Neural cell (in vitro differentiated cells): ENCODE data around the gene ESPNL.

Source experiments
- CTCF ChIP-seq: fragments of 450-650 bp; IDR thresholded peaks from 2 replicates; pipeline ENCODE4 v1.5.1; 2014; ENCODE audit warnings: antibody characterized with exemption, mild to moderate bottlenecking, moderate library complexity; ENCODE audit not compliant: poor library complexity, severe bottlenecking
- EP300 ChIP-seq: fragments of 450-650 bp; conservative IDR thresholded peaks from 2 replicates; pipeline ENCODE4 v1.6.1; 2014; ENCODE audit warnings: antibody characterized with exemption, mild to moderate bottlenecking, moderate library complexity; ENCODE audit not compliant: poor library complexity, severe bottlenecking
- EZH2 ChIP-seq: fragments of 200-600, 300-800 bp; shearing (Covaris generic), sonication (generic); IDR thresholded peaks from 2 replicates; pipeline ENCODE4 v1.6.1; 2014; ENCODE audit warnings: antibody characterized with exemption, low read length, borderline replicate concordance, mild to moderate bottlenecking; ENCODE audit not compliant: insufficient read depth, poor library complexity, severe bottlenecking
- MXI1 ChIP-seq: fragments of 450-650 bp; conservative IDR thresholded peaks from 2 replicates; pipeline ENCODE4 v1.6.1; 2014; ENCODE audit warnings: antibody characterized with exemption, mild to moderate bottlenecking; ENCODE audit not compliant: poor library complexity, severe bottlenecking
- POLR2AphosphoS5 ChIP-seq: IDR thresholded peaks from 2 replicates; pipeline ENCODE4 v1.6.1; 2012
- RAD21 ChIP-seq: fragments of 450-650 bp; conservative IDR thresholded peaks from 2 replicates; pipeline ENCODE4 v1.6.1; 2014; ENCODE audit warnings: antibody characterized with exemption, mild to moderate bottlenecking, moderate library complexity
- REST ChIP-seq: IDR thresholded peaks from 2 replicates; pipeline ENCODE4 v1.6.1; 2012; ENCODE audit warnings: borderline replicate concordance
- TAF1 ChIP-seq: IDR thresholded peaks from 2 replicates; pipeline ENCODE4 v1.6.1; 2012; ENCODE audit warnings: low read depth

- TF ChIP-seq POLR2AphosphoS5 (no peak), CTCF (no peak), EZH2 (no peak), MXI1 (no peak), REST (no peak), RAD21 (no peak), EP300 (no peak), TAF1 (no peak)
These were observed 24.5 kb downstream of the ESPNL start for GRCh38 chr2:238124488-238125126.
